Sciatic nerve (tissue), 2 donors: ENCODE data around the gene CAPN14. TPM values are rescaled to one million over a fixed set of nuclear protein-coding genes. Genes with fewer than 3 reads are reported as not detected.

ENCODE experiments used
- ATAC-seq: fragments of 200-7000 bp; cut with Tn5 transposase; one replicate; pipeline ENCODE4 v1.9.1; 2020; ENCODE audit warnings: mild to moderate bottlenecking, moderate library complexity
- DNase-seq: peaks from one replicate; pipeline ENCODE4 v3.0.0-alpha.2; 2020; ENCODE audit warnings: low spot score
- intact Hi-C: fragments of 100-400 bp; cut with DNase I; formaldehyde crosslinking; loops from one replicate; pipeline ENCODE4 v1.14.2; 2022
- total RNA-seq: library from RNA; stranded (reverse); fragmentation: NEBNext Ultra II Directional; extraction: Animal tissue kit (Norgen Biotek cat#: 25700); gene quantifications from one replicate; pipeline ENCODE4 v1.2.1, GENCODE V29; 2021
- donor health status: DM: no; HTN: no; CAD: no.
- donor health status: DM: no; HTN: no; CAD: no.

Gene CAPN14
- total RNA-seq, 1 donor from 2014 or later = 0.36 TPM

GRCh38 chr2:31131871-31132270, 85.4 kb downstream of the CAPN14 start:
- intact Hi-C loops = no loop called here
- no peak for ATAC-seq
- DNase-seq = no peak

DNA sequence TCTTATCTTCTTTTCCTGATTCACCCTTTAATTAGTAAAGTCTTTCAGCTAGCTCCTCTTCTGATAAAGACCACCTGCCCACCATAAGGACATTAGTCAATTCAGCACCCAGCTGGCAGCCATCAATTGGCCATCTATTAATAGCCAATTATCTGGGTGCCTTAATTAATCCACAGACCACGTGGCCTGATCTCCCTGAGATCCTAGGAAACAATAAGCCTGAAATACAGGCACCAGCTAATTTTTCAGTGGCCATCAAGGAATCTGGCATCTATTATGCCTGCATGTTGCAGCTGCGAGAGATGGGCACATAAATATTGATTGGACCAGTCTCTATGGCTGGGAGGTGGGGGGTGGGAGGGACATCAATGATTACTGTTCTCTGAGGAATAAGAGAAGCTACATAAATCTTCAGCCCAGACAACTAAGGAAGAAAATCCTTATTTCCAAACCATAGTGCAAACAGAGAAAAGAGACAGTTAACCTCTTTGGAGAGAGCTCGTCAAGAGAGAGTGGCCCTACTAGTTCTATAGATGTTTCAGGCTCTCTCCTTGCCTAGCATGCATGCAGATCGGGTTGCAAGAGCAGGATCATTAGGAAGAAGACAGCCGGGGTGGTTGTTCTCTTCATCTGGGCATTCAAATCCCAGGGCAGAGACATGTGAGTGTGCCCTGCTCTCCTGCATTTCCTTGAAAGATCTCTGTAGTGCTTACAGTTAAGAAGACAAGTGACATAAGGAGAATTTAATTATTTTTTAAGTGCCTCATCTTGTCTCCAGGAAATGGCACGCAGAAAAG, 87.7 kb downstream of the CAPN14 start:
- ATAC-seq (no peak), DNase-seq (no peak)
- intact Hi-C loops = no loop called here

DNA sequence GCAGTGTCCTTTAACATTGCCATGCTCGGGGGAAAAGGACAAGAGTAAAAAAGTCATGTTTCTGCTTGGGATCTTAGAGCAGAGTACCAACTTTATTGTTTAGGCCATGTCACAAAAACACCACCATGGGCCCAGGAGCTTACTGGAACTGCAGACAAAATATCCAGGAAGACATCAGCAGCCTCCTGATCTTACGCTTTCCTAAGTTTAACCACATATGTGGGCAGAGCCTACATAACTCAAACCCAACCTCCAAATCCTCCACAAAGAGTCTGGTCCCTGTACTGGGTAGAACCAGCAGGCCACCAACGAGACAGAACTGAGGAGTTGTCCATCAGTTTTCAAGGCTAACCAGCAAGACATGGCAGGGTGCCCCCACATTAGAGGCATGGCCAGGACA, 89.4 kb downstream of the CAPN14 start:
- DNase-seq (no peak), ATAC-seq (no peak)
- intact Hi-C loops = no loop called here

DNA sequence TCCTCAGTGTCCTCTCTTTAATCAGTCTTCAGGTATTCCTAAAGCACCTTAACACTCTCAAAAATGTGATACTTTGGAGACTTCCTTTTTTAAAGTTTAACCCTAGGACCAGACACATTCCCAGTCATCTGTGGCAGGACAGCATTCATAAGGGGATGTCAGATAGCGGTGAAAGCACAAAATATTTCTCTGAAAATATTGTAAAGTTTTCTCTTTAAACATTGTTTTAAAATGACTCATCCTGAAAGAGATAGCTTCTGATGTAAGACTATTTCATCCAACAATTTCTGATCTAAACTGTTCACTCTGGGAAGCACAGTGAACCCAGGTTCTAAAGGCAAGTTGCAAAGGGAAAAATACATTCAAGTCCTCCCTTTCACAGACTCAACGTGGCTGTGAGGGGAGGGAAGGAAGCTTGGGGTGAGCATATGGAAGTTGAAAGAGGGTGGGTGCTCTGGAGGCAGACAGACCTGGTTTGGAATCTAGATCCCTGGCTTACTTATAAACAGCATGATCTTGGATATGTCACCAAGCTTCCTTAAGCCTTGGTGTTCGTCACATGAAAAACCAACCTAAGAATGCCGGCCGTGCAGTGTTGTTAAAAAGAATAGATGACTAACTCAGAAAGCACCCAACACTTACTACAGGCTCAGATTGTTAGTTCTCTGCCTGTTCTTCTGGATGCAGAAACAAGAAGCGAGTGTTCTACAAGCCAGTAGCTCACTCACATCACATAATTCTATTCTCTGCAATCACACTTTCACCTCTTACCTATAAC, 91.2 kb downstream of the CAPN14 start:
- intact Hi-C loops = no loop called here
- no peak for ATAC-seq
- no peak for DNase-seq

GRCh38 chr2:31124904-31125303, 92.4 kb downstream of the CAPN14 start:
- intact Hi-C loops = no loop called here
- DNase-seq (no peak), ATAC-seq (no peak)

Other genes with a start within 250 kb of the CAPN14 start
- gene GALNT14, start 79.1 kb downstream of the CAPN14 start, total RNA-seq = 1.2 TPM
- gene EHD3, start 16.6 kb upstream of the CAPN14 start, total RNA-seq = 7.0 TPM
- gene XDH, start 197.2 kb upstream of the CAPN14 start, total RNA-seq = 0.22 TPM